GM15510 (cell line): ENCODE results near the gene DGKH.

ENCODE experiments used
- POLR2A ChIP-seq: IDR thresholded peaks from 3 replicates; pipeline ENCODE4 v1.6.1; 2011; ENCODE audit warnings: borderline replicate concordance; ENCODE audit not compliant: insufficient read length; ENCODE audit errors: extremely low read depth

Gene DGKH

DNA sequence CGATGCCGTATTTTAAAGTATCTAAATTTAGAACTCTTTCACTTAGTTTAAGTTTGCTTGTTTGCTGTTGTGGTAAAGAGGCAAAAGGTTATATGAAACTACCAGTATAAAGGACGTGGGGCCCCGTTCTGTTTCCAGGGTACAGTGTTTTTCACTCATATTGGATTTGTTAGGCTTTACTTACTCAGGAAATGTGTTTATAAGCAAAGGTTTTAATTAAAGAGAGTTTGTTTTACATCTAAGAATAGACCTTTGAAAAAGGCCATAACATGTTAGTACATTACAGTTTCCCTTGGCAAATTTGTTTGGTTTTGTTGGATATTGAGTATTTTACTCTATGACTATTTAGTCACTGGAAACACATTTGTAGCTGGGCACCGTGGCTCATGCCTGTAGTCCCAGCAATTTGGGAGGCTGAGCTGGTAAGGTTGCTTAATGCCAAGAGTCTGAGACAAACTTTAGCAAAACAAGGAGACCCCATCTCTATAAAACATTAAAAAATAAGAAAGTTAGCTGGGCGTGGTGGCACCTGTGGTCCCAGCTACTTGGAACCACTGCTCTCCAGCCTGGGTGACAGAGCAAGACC, 7.1 kb downstream of the DGKH start:
- no peak for TF ChIP-seq POLR2A

GRCh38 chr13:42056146-42056545, 7.7 kb downstream of the DGKH start:
- TF ChIP-seq POLR2A, result no peak

- TF ChIP-seq POLR2A, result no peak
Measured at GRCh38 chr13:42056583-42056982, 8.1 kb downstream of the DGKH start.

- no peak for TF ChIP-seq POLR2A
Measured at GRCh38 chr13:42057918-42058530, 9.6 kb downstream of the DGKH start.

GRCh38 chr13:42061943-42062342, 13.5 kb downstream of the DGKH start:
- no peak for TF ChIP-seq POLR2A

- TF ChIP-seq POLR2A, result no peak
Measured at GRCh38 chr13:42063105-42063504, 14.7 kb downstream of the DGKH start.

DNA sequence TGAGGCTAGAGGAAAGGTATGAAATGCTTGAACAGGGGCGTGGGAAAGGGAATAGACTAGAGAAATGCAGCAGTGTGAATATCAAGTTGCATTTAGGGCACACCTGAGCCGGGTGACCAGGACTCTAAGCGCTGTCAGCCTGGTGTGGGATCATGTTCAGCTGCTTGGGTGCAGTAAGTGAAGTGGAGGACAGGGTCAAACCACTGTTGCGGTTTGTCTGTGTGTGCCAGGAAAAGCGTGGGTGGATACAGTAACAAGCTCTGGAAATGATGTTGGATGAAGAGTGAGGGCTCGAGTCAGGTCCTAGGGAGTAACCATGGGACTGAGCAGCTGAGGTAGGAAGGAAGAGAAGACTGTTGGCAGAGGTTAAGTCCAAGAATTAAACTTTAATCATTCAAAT, 15.8 kb downstream of the DGKH start:
- TF ChIP-seq POLR2A, result no peak

DNA sequence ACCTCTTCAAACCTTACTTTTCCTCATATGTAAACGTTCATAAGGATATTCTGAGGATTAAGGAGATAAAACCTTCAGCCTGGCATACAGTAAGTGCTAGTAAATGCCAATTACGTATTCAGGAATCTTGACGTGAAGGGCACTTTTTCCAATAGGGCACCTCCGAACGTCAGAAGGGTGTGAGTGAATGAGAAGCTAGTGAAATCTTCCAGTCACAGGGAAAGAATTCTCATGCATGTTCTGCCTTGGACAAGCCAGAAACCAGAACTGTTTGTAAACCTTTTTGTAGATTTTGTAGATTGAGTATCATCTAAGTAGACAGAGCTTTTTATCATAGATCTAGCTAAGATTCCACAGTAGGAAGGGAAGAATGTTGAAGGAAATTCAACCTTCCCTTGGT, 16.5 kb downstream of the DGKH start:
- TF ChIP-seq POLR2A, result no peak

DNA sequence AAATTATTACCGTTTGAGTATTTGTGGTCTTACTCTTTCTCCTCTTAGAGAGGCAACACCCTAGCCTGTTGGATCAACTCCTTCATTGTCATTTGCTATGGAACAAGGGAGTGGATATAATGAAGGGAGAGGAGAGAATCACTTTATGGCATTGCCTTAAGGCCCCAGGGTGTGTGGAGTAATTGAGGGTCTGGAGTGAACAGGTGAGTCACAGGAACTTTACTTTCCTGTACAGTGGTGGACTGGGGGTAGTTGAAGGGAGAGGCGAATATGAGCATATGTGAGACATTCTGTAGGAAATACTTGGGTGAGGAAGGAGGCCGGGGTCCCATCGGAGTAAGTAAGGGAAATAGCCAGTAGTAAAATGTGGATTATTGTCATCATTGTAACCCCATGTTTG, 17.0 kb downstream of the DGKH start:
- TF ChIP-seq POLR2A, result no peak

GRCh38 chr13:42066542-42066941, 18.1 kb downstream of the DGKH start:
- no peak for TF ChIP-seq POLR2A

GRCh38 chr13:42068886-42069285, 20.4 kb downstream of the DGKH start:
- TF ChIP-seq POLR2A, result no peak

- TF ChIP-seq POLR2A, result no peak
Measured at GRCh38 chr13:42071672-42072419, 23.4 kb downstream of the DGKH start.

DNA sequence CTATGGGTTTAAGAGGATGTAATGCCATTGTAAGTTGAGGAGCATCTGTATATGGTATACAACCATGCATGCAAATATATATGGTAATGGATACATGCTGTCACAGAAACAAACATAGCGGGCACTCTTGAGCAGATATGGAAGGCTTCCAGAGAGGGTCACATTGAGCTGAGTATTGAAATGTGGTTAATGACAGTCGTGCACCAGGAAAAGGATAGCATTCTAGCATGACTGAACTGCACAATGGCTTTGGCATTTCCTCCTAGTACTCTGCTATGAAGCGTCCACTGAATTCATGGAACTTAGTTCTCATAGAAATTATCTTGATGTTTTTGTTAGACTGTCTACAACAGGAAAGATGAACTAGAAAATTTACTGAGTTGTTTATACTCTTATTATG, 25.2 kb downstream of the DGKH start:
- no peak for TF ChIP-seq POLR2A

DNA sequence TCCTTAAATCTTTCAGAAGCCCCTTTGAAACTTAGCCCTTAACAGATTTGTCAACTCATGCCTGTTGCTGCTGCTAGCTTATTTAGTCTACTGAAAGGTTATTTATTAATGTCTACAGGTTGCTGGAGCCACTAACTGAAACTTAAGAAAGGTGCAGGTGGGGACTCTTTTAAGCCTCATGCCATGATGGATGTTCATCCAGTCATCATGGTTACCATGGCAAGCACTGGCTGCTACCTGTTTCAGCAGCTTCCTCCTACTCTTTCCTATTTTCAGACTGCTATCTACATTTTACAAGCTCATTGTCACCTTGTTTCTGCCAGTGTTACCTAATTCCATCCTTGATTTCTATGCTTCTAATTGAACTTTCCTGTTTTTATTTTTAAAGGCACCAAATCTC, 27.1 kb downstream of the DGKH start:
- TF ChIP-seq POLR2A, result no peak

GRCh38 chr13:42076309-42076713, 27.9 kb downstream of the DGKH start:
- no peak for TF ChIP-seq POLR2A
